Smooth muscle cell (in vitro differentiated cells): Measurements from ENCODE around the gene HERPUD2. TPM values are rescaled to one million over a fixed set of nuclear protein-coding genes. Genes with fewer than 3 reads are reported as not detected.

ENCODE experiments used
- DNase-seq: peaks from one replicate; lab custom pipeline; 2025; ENCODE audit not compliant: unreplicated experiment; lab: John Stamatoyannopoulos, UW
- H2AFZ ChIP-seq: fragments of 200-600 bp; sonication (generic); 2 replicates; pipeline ENCODE4 v1.6.0; 2016; ENCODE audit warnings: antibody characterized with exemption, low read depth, mild to moderate bottlenecking
- H3F3A ChIP-seq: fragments of 200-600 bp; sonication (generic); 2 replicates; pipeline ENCODE4 v1.6.0; 2017; ENCODE audit warnings: antibody characterized with exemption, low read depth
- H3K27ac ChIP-seq: fragments of 200-600 bp; sonication (generic); 2 replicates; pipeline ENCODE4 v1.5.1; 2016; ENCODE audit warnings: low read depth, mild to moderate bottlenecking
- H3K27me3 ChIP-seq: fragments of 200-600 bp; sonication (generic); 2 replicates; pipeline ENCODE4 v1.6.1; 2016; ENCODE audit warnings: low read depth, mild to moderate bottlenecking
- H3K36me3 ChIP-seq: fragments of 200-600 bp; sonication (generic); 2 replicates; pipeline ENCODE4 v1.5.1; 2016; ENCODE audit warnings: low read depth
- H3K4me1 ChIP-seq: fragments of 200-600 bp; sonication (generic); 2 replicates; pipeline ENCODE4 v1.5.1; 2016; ENCODE audit warnings: low read depth
- H3K4me2 ChIP-seq: fragments of 200-600 bp; sonication (generic); 2 replicates; pipeline ENCODE4 v1.6.0; 2016; ENCODE audit warnings: mild to moderate bottlenecking
- H3K4me3 ChIP-seq: fragments of 200-600 bp; sonication (generic); 2 replicates; pipeline ENCODE4 v1.5.1; 2016; ENCODE audit warnings: mild to moderate bottlenecking
- H3K79me2 ChIP-seq: fragments of 200-600 bp; sonication (generic); 2 replicates; pipeline ENCODE4 v1.6.0; 2016; ENCODE audit warnings: low read depth, mild to moderate bottlenecking
- H3K9ac ChIP-seq: fragments of 200-600 bp; sonication (generic); 2 replicates; pipeline ENCODE4 v1.6.0; 2016; ENCODE audit warnings: low read depth
- H3K9me3 ChIP-seq: fragments of 200-600 bp; sonication (generic); replicated peaks from 2 replicates; pipeline ENCODE4 v1.5.1; 2016; ENCODE audit warnings: low read depth
- H4K20me1 ChIP-seq: fragments of 200-600 bp; sonication (generic); 2 replicates; pipeline ENCODE4 v1.6.0; 2016; ENCODE audit warnings: low read depth
- WGBS: methylation state at CpG from one replicate; pipeline ENCODE4 v1.1.7; 2016; ENCODE audit warnings: low lambda C conversion rate; 5-methylcytosine and 5-hydroxymethylcytosine counted together
- polyA plus RNA-seq: library from polyadenylated mRNA; unstranded; fragments of >200 nt; fragmentation: Nextera tagmentation; extraction: Ambion mirVana; gene quantifications from 2 replicates; pipeline ENCODE4 v1.2.1, GENCODE V29; 2016
- total RNA-seq: library from RNA; depleted of rRNA; stranded (reverse); fragments of >200 nt; gene quantifications from 2 replicates; pipeline ENCODE4 v1.2.3, GENCODE V29; 2014
- TF ChIP-seq, protein P1 (sequence below): fragments of 200-600 bp; sonication (generic); IDR thresholded peaks from 2 replicates; pipeline ENCODE4 v1.5.1; 2017; ENCODE audit warnings: borderline replicate concordance, mild to moderate bottlenecking, antibody characterized with exemption; ENCODE audit not compliant: insufficient read depth, poor library complexity, severe bottlenecking

The HERPUD2 gene
- 28.1 and 34.6 TPM in 2 replicates for total RNA-seq
- 23.2 and 33.0 TPM in 2 replicates for polyA plus RNA-seq

DNA sequence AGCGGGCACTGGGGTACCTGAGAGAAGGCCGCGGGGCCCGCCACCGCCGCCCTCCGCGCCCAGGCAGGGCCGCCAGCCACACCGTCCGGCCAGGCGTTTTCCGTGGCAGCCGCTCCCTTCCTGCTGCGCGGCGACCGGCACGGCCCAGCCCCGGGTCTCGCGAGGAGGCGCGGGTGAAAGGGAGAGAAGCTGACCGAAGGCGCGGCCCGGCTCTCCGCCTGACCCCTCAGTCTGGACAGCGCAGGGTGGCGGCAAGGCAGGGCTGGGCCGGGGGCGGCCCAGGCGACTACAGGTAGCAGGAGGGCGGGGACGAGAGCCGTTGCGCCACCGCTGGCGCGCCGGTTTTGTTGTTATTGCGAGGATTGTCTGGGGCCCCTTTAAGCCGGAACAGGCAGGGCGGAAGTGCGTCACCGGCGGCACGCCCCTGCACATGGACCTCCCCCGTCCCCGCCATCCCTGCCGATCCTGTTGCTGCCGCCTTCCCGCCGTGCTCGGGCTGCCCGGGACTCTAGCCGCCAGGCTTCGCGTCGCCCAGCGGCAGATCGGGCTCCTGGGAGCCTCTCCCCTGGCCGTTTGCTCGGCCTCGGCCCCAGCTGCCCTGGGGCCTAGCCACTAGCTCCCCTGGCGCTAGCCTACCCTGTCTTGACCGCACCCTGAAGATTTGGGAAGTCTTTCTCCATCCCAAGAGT is at the start of gene HERPUD2:
Gene HERPUD2 (minus strand): TSS at position 352 of the 689 bp plus-strand sequence. CDS start 805 bp downstream, outside the sequence.
- WGBS: under 1% methylated on average over 56 of the region's 68 CpGs
- TF ChIP-seq, protein P1, sequence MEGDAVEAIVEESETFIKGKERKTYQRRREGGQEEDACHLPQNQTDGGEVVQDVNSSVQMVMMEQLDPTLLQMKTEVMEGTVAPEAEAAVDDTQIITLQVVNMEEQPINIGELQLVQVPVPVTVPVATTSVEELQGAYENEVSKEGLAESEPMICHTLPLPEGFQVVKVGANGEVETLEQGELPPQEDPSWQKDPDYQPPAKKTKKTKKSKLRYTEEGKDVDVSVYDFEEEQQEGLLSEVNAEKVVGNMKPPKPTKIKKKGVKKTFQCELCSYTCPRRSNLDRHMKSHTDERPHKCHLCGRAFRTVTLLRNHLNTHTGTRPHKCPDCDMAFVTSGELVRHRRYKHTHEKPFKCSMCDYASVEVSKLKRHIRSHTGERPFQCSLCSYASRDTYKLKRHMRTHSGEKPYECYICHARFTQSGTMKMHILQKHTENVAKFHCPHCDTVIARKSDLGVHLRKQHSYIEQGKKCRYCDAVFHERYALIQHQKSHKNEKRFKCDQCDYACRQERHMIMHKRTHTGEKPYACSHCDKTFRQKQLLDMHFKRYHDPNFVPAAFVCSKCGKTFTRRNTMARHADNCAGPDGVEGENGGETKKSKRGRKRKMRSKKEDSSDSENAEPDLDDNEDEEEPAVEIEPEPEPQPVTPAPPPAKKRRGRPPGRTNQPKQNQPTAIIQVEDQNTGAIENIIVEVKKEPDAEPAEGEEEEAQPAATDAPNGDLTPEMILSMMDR: no peak
- Histone ChIP-seq H3F3A (peaks cover 14% of the 10 kb centered on the region), H3K9ac (peak within 1 kb of the TSS; percentile 98), H3K4me3 (peak within 1 kb of the TSS; percentile 90), H3K4me1 (peaks cover 50% of the 10 kb centered on the region), H3K36me3 (no peaks in the 10 kb centered on the region), H3K27me3 (no peaks in the 10 kb centered on the region), H3K9me3 (no peaks in the 10 kb centered on the region), H3K27ac (peak within 1 kb of the TSS; percentile 98), H3K4me2 (peak within 1 kb of the TSS; percentile 97), H4K20me1 (peaks cover 38% of the 10 kb centered on the region), H2AFZ (peak within 1 kb of the TSS; percentile 70), H3K79me2 (peaks cover 52% of the 10 kb centered on the region)
- peak; percentile 61 for DNase-seq

GRCh38 chr7:35738889-35739288 is 44.0 kb upstream of the HERPUD2 start:
- H2AFZ ChIP-seq: no peak overlapping the region
- no peak overlapping the region for H3K4me2 ChIP-seq
- H3K4me1 ChIP-seq: peaks cover 5% of the 10 kb centered on the region
- H3K9ac ChIP-seq: no peak overlapping the region
- H3K9me3 ChIP-seq: no peaks in the 10 kb centered on the region
- H3K36me3 ChIP-seq: no peaks in the 10 kb centered on the region
- H3K4me3 ChIP-seq: no peak overlapping the region
- H3F3A ChIP-seq: no peaks in the 10 kb centered on the region
- TF ChIP-seq, protein P1: no peak
- H3K27me3 ChIP-seq: no peaks in the 10 kb centered on the region
- 95% methylated on average over 3 of the region's 3 CpGs for WGBS
- H4K20me1 ChIP-seq: no peaks in the 10 kb centered on the region
- no peak for DNase-seq
- no peak overlapping the region for H3K27ac ChIP-seq
- H3K79me2 ChIP-seq: no peaks in the 10 kb centered on the region

DNA sequence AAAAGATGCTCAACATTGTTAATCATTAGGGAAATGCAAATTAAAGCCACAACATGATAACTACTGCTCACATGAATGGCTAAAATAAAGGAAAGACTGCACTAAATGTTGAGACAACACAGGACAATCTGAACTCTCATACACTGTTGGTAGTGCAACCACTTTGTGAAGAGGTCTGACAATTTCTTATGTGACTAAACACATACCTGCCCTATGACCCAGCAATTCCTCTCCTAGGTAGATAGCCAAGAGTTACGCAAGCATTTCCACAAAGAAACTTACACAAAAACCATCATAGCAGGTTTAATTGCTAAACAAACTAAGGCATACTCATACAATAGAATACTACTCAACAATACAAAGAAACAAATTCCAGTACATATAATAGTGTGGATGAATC is 41.8 kb upstream of the HERPUD2 start:
- H3K27ac ChIP-seq: no peak overlapping the region
- H3K27me3 ChIP-seq: no peaks in the 10 kb centered on the region
- no peak overlapping the region for H3K4me2 ChIP-seq
- H3F3A ChIP-seq: no peaks in the 10 kb centered on the region
- WGBS: 84% methylated on average over 1 of the region's 1 CpG
- H3K36me3 ChIP-seq: no peaks in the 10 kb centered on the region
- H3K4me3 ChIP-seq: no peak overlapping the region
- H3K79me2 ChIP-seq: no peaks in the 10 kb centered on the region
- H3K4me1 ChIP-seq: peaks cover 5% of the 10 kb centered on the region
- DNase-seq: no peak
- no peaks in the 10 kb centered on the region for H3K9me3 ChIP-seq
- H2AFZ ChIP-seq: no peak overlapping the region
- no peak overlapping the region for H3K9ac ChIP-seq
- H4K20me1 ChIP-seq: no peaks in the 10 kb centered on the region
- TF ChIP-seq, protein P1: no peak

DNA sequence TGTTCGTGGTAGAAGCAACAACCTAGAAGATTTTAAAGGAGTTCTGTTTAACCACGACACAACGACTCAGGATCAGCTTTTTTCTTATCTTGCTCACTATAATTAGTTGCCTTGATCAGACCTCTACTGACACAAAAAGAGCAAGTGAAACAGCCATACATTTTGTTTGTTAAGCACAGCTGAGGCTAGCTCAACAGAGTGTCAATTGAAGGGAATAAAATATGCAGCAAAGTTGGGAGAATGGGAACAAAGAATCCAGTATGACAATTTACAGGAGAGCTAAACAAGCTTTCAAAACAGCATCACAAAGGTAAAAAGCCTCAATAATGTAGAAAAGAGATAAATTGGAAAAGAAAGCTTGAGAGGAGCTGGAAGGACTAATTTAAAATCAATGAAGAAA is 40.5 kb upstream of the HERPUD2 start:
- TF ChIP-seq, protein P1: no peak
- H3K79me2 ChIP-seq: no peaks in the 10 kb centered on the region
- H3K36me3 ChIP-seq: no peaks in the 10 kb centered on the region
- H3F3A ChIP-seq: no peaks in the 10 kb centered on the region
- H3K27ac ChIP-seq: no peak overlapping the region
- H3K27me3 ChIP-seq: no peaks in the 10 kb centered on the region
- H3K4me1 ChIP-seq: peaks cover 5% of the 10 kb centered on the region
- no peak overlapping the region for H2AFZ ChIP-seq
- no peak overlapping the region for H3K9ac ChIP-seq
- no peaks in the 10 kb centered on the region for H3K9me3 ChIP-seq
- no peak overlapping the region for H3K4me3 ChIP-seq
- WGBS: 48% methylated on average over 3 of the region's 3 CpGs
- no peak for DNase-seq
- no peaks in the 10 kb centered on the region for H4K20me1 ChIP-seq
- no peak overlapping the region for H3K4me2 ChIP-seq
